K562 (cell line): ENCODE measurements around the gene BAIAP2. TPM values are rescaled to one million over a fixed set of nuclear protein-coding genes. Genes with fewer than 3 reads are reported as not detected.
A peak's percentile ranks its signal among the peaks of the same experiment; 100 is the strongest.

Source experiments
- BRF1 ChIP-seq: IDR thresholded peaks from 3 replicates; pipeline ENCODE4 v1.6.1; 2011; ENCODE audit warnings: borderline replicate concordance, mild to moderate bottlenecking; ENCODE audit not compliant: insufficient read length; ENCODE audit errors: extremely low read depth
- GABPA ChIP-seq: fragments of 200-800 bp; sonication (Bioruptor generic); conservative IDR thresholded peaks from 2 replicates; pipeline ENCODE4 v1.6.1; 2016; ENCODE audit warnings: low read depth, missing genetic modification characterization, missing compliant biosample characterization
- HMG20B ChIP-seq: fragments of 250-450 bp; sonication (Bioruptor Pico); IDR thresholded peaks from 2 replicates; pipeline ENCODE4 v1.5.0; 2021; ENCODE audit warnings: mild to moderate bottlenecking
- KHSRP ChIP-seq: fragments of 450-650 bp; IDR thresholded peaks from 2 replicates; pipeline ENCODE4 v1.6.1; 2017
- ZNF124 ChIP-seq: sonication (generic); formaldehyde crosslinking; IDR thresholded peaks from 2 replicates; pipeline ENCODE4 v1.8.1; 2022; ENCODE audit warnings: missing genetic modification reagents
- polyA plus RNA-seq, 8 experiments: library from polyadenylated mRNA; depleted of rRNA in 4 of 8; stranded (reverse) in 5 of 8; unstranded in 3 of 8; fragments of >200 nt; fragmentation: Nextera tagmentation in 2 of 8; fragmentation: Illumina TruSeq in 1 of 8; extraction: Ambion mirVana in 2 of 8; extraction: Trizol in 1 of 8; gene quantifications; 2 replicates each; pipeline versions ENCODE4 v1.2.1 to v1.2.3, GENCODE V29; 2011 to 2014; ENCODE audit warnings: inconsistent platforms in 1 of 8, missing spikeins in 1 of 8
- total RNA-seq, 7 experiments: library from RNA; depleted of rRNA in 6 of 7; stranded (reverse); fragments of >200 nt in 6 of 7; fragmentation: Illumina TruSeq in 2 of 7; extraction: Trizol in 2 of 7; gene quantifications; 2 replicates each; pipeline versions ENCODE4 v1.2.1 to v1.2.3, GENCODE V29; 2011 to 2021; ENCODE audit warnings: low replicate concordance in 1 of 7
- TF ChIP-seq, protein P1 (sequence below): fragments of 450-650 bp; formaldehyde crosslinking; conservative IDR thresholded peaks from 2 replicates; pipeline ENCODE4 v1.4.0; 2022; ENCODE audit warnings: mild to moderate bottlenecking, missing genetic modification characterization
- TF ChIP-seq, protein P2 (sequence below), 2 experiments: fragments of 450-650 bp in 1 of 2; sonication (generic) in 1 of 2; formaldehyde crosslinking; conservative IDR thresholded peaks; 2 replicates each; pipeline versions ENCODE4 v1.4.0 to v1.8.1; 2020 to 2022; ENCODE audit warnings: mild to moderate bottlenecking in 1 of 2, missing genetic modification reagents in 1 of 2
- TF ChIP-seq, protein P3 (sequence below): fragments of 450-650 bp; formaldehyde crosslinking; IDR thresholded peaks from 2 replicates; pipeline ENCODE4 v1.4.0; 2022; ENCODE audit warnings: missing genetic modification characterization
- TF ChIP-seq, protein P4 (sequence below): IDR thresholded peaks from 2 replicates; pipeline ENCODE4 v1.6.1; 2014; ENCODE audit warnings: antibody characterized with exemption
- TF ChIP-seq, protein P5 (sequence below): fragments of 250-450 bp; sonication (Bioruptor Pico); IDR thresholded peaks from 2 replicates; pipeline ENCODE4 v1.5.0; 2020; ENCODE audit warnings: mild to moderate bottlenecking, borderline replicate concordance
- TF ChIP-seq, protein P6 (sequence below): fragments of 200-800 bp; sonication (Bioruptor generic); IDR thresholded peaks from 2 replicates; pipeline ENCODE4 v1.6.1; 2016; ENCODE audit warnings: missing genetic modification characterization, missing compliant biosample characterization
- TF ChIP-seq, protein P7 (sequence below), 2 experiments: fragments of 450-650 bp; conservative IDR thresholded peaks; 2 replicates each; pipeline ENCODE4 v1.6.1; 2017; ENCODE audit warnings: mild to moderate bottlenecking in 2 of 2, moderate library complexity in 2 of 2

Gene BAIAP2
- total and polyA plus RNA-seq, 9 of the 15 experiments (the other 6 are each of a cell fraction or from before 2014, with no cell fraction given): 2.3 to 51.6 (median 18.4) TPM

DNA sequence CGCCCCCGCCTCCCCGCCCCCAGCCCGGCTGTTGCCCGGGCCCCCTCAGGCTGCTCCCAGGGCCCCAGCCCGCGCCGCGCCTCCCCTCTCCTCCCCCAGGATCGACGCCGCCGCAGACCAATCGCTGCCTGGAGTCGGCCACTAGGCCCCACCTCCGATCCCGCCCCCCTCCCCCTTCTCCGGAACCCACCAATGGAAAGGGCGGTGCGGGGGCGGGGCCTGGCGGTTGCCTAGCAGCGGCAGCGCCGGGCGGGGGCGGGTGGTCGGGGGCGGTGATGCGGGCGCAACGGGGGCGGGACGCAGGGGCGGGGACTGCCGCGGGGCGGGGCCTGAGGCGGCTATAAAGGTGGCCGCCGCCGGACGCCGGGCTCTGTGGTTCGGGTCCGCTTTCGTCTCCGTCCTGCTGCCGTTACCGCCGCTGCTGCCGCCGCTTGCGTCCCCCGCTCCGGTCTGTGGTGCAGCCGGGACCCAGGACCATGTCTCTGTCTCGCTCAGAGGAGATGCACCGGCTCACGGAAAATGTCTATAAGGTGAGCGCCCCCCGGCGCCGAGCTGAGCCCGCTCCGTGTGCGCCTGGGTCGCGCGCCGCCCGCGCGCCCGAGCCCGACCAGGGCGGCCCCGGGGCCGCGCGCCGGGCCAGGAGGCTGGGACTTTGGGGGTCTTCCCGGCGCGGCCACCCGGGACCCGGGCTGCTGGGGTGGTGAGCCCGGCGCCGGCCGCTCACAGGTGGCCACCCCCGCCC, at the start of gene BAIAP2 (continued):
- TF ChIP-seq ZNF124 (CRISPR knock-in tag): no peak
- no peak for TF ChIP-seq KHSRP
- TF ChIP-seq, protein P1, sequence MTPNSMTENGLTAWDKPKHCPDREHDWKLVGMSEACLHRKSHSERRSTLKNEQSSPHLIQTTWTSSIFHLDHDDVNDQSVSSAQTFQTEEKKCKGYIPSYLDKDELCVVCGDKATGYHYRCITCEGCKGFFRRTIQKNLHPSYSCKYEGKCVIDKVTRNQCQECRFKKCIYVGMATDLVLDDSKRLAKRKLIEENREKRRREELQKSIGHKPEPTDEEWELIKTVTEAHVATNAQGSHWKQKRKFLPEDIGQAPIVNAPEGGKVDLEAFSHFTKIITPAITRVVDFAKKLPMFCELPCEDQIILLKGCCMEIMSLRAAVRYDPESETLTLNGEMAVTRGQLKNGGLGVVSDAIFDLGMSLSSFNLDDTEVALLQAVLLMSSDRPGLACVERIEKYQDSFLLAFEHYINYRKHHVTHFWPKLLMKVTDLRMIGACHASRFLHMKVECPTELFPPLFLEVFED (CRISPR knock-in tag): no peak
- TF ChIP-seq, protein P2, sequence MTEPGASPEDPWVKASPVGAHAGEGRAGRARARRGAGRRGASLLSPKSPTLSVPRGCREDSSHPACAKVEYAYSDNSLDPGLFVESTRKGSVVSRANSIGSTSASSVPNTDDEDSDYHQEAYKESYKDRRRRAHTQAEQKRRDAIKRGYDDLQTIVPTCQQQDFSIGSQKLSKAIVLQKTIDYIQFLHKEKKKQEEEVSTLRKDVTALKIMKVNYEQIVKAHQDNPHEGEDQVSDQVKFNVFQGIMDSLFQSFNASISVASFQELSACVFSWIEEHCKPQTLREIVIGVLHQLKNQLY (CRISPR knock-in tag; conservative IDR thresholded peaks at IDR 0.05): no peak
- TF ChIP-seq, protein P3, sequence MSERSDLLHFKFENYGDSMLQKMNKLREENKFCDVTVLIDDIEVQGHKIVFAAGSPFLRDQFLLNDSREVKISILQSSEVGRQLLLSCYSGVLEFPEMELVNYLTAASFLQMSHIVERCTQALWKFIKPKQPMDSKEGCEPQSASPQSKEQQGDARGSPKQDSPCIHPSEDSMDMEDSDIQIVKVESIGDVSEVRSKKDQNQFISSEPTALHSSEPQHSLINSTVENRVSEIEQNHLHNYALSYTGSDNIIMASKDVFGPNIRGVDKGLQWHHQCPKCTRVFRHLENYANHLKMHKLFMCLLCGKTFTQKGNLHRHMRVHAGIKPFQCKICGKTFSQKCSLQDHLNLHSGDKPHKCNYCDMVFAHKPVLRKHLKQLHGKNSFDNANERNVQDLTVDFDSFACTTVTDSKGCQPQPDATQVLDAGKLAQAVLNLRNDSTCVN (CRISPR knock-in tag): no peak
- TF ChIP-seq, protein P4, sequence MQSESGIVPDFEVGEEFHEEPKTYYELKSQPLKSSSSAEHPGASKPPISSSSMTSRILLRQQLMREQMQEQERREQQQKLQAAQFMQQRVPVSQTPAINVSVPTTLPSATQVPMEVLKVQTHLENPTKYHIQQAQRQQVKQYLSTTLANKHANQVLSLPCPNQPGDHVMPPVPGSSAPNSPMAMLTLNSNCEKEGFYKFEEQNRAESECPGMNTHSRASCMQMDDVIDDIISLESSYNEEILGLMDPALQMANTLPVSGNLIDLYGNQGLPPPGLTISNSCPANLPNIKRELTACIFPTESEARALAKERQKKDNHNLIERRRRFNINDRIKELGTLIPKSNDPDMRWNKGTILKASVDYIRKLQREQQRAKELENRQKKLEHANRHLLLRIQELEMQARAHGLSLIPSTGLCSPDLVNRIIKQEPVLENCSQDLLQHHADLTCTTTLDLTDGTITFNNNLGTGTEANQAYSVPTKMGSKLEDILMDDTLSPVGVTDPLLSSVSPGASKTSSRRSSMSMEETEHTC: no peak
- TF ChIP-seq, protein P5, sequence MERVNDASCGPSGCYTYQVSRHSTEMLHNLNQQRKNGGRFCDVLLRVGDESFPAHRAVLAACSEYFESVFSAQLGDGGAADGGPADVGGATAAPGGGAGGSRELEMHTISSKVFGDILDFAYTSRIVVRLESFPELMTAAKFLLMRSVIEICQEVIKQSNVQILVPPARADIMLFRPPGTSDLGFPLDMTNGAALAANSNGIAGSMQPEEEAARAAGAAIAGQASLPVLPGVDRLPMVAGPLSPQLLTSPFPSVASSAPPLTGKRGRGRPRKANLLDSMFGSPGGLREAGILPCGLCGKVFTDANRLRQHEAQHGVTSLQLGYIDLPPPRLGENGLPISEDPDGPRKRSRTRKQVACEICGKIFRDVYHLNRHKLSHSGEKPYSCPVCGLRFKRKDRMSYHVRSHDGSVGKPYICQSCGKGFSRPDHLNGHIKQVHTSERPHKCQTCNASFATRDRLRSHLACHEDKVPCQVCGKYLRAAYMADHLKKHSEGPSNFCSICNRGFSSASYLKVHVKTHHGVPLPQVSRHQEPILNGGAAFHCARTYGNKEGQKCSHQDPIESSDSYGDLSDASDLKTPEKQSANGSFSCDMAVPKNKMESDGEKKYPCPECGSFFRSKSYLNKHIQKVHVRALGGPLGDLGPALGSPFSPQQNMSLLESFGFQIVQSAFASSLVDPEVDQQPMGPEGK (CRISPR knock-in tag): no peak
- TF ChIP-seq, protein P6, sequence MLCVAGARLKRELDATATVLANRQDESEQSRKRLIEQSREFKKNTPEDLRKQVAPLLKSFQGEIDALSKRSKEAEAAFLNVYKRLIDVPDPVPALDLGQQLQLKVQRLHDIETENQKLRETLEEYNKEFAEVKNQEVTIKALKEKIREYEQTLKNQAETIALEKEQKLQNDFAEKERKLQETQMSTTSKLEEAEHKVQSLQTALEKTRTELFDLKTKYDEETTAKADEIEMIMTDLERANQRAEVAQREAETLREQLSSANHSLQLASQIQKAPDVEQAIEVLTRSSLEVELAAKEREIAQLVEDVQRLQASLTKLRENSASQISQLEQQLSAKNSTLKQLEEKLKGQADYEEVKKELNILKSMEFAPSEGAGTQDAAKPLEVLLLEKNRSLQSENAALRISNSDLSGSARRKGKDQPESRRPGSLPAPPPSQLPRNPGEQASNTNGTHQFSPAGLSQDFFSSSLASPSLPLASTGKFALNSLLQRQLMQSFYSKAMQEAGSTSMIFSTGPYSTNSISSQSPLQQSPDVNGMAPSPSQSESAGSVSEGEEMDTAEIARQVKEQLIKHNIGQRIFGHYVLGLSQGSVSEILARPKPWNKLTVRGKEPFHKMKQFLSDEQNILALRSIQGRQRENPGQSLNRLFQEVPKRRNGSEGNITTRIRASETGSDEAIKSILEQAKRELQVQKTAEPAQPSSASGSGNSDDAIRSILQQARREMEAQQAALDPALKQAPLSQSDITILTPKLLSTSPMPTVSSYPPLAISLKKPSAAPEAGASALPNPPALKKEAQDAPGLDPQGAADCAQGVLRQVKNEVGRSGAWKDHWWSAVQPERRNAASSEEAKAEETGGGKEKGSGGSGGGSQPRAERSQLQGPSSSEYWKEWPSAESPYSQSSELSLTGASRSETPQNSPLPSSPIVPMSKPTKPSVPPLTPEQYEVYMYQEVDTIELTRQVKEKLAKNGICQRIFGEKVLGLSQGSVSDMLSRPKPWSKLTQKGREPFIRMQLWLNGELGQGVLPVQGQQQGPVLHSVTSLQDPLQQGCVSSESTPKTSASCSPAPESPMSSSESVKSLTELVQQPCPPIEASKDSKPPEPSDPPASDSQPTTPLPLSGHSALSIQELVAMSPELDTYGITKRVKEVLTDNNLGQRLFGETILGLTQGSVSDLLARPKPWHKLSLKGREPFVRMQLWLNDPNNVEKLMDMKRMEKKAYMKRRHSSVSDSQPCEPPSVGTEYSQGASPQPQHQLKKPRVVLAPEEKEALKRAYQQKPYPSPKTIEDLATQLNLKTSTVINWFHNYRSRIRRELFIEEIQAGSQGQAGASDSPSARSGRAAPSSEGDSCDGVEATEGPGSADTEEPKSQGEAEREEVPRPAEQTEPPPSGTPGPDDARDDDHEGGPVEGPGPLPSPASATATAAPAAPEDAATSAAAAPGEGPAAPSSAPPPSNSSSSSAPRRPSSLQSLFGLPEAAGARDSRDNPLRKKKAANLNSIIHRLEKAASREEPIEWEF (CRISPR knock-in tag): no peak
- TF ChIP-seq HMG20B (CRISPR knock-in tag): no peak
- no peak for TF ChIP-seq BRF1
- peak; percentile 73 for TF ChIP-seq GABPA
- TF ChIP-seq, protein P7, sequence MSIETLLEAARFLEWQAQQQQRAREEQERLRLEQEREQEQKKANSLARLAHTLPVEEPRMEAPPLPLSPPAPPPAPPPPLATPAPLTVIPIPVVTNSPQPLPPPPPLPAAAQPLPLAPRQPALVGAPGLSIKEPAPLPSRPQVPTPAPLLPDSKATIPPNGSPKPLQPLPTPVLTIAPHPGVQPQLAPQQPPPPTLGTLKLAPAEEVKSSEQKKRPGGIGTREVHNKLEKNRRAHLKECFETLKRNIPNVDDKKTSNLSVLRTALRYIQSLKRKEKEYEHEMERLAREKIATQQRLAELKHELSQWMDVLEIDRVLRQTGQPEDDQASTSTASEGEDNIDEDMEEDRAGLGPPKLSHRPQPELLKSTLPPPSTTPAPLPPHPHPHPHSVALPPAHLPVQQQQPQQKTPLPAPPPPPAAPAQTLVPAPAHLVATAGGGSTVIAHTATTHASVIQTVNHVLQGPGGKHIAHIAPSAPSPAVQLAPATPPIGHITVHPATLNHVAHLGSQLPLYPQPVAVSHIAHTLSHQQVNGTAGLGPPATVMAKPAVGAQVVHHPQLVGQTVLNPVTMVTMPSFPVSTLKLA (conservative IDR thresholded peaks at IDR 0.05): no peak
